ENCODE measurements around the gene TELO2. TPM values are rescaled to one million over a fixed set of nuclear protein-coding genes. Genes with fewer than 3 reads are reported as not detected.

TELO2 gene
- total RNA-seq: 26.0 TPM
- long read RNA-seq, transcript TELO2-201 (21 exons, 3,314 nt): major isoform, 44 of 149 reads
- long read RNA-seq, partial matches to known transcripts: 29 of 149 reads
- long read RNA-seq, other reads (novel, unspliced or antisense): 75 of 149 reads

DNA sequence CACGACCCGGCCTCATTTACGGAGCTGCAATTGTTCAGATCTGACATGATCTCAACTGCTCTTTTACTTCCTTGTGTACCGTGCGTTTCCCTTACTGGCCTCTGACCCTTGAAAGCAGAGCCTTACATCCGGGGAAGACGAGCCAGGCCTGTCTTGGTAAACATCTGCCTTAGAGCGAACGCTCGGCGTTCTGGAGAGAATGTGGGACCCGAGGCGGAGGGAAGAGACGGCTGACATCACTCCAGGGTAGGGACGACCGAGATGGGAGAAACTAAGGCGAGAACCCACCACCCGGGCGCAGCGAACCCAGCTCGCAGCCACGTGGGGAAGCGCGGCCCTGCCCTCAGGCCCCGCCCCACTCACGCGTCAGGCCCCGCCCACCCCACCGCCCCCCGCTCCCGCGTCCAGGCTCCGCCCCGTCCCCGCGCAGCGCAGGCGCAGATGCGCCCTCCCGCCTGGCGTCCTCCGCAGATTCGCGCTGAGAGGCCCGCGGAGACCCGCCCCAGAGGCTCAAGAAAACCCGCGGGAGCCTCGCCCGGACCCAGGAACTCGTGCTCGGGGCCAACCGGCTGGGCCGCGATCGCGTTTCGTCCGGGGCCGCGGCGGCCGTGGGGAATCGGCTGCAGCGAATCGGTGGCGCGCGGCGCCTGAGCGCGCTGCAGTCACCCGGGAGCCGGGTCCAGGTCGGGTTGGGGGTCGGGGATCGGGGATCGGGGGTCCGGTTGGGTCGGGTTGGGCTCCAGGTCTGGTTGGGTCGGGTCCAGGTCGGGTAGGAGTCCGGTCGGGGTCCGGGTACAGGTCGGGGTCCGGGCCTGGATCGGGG is at the start of gene TELO2:
TELO2 (plus strand) TSS at position 438 of the 823 bp plus-strand sequence. CDS start 922 bp downstream, outside the sequence.
- no peaks in the 10 kb centered on the region for H3K27me3 ChIP-seq
- TF ChIP-seq, protein P1, sequence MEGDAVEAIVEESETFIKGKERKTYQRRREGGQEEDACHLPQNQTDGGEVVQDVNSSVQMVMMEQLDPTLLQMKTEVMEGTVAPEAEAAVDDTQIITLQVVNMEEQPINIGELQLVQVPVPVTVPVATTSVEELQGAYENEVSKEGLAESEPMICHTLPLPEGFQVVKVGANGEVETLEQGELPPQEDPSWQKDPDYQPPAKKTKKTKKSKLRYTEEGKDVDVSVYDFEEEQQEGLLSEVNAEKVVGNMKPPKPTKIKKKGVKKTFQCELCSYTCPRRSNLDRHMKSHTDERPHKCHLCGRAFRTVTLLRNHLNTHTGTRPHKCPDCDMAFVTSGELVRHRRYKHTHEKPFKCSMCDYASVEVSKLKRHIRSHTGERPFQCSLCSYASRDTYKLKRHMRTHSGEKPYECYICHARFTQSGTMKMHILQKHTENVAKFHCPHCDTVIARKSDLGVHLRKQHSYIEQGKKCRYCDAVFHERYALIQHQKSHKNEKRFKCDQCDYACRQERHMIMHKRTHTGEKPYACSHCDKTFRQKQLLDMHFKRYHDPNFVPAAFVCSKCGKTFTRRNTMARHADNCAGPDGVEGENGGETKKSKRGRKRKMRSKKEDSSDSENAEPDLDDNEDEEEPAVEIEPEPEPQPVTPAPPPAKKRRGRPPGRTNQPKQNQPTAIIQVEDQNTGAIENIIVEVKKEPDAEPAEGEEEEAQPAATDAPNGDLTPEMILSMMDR (IDR thresholded peaks at IDR 0.05): no peak
- peak; percentile 92 for DNase-seq
- peak; percentile 95 for ATAC-seq
- H3K4me1 ChIP-seq: peaks cover 19% of the 10 kb centered on the region
- H3K36me3 ChIP-seq: peaks cover 9% of the 10 kb centered on the region
- H3K9me3 ChIP-seq: no peaks in the 10 kb centered on the region
- peak within 1 kb of the TSS; percentile 77 for H3K4me3 ChIP-seq
- intact Hi-C loops (cut with DNase I): loop anchor here (10.0 kb wide), 1 partner anchor 62 kb away; no protein-coding TSS in a partner anchor
- peak within 1 kb of the TSS; percentile 90 for H3K27ac ChIP-seq

DNA sequence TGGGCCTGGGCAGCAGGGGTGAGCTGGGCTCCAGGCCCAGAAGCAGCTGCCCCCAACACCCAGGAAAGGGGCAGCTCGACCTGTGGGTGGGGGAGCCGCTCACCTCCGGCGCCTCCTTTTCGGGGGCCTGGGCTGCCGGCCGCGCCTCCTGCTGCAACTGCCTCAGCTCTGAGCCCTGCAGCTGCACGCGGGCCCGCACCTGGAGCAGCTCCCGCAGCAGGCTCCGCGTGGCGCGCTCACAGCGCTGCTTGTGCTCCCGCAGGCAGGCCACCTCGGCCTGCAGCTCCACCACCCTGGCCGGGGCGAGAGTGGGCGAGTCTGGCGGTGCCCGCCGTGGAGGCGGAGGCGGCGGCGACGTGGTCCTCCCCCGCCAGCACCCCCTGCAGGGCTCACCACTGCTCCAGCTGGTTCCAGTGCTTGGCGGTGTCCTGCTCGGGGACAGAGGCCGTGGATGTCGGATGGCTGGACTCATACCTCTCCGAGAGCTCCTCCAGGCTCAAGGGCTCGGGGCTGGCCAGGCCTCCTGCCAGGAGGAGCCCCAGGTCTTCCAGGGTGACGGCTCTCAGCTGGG is 49.7 kb upstream of the TELO2 start:
- Histone ChIP-seq H3K4me1 (no peaks in the 10 kb centered on the region), H3K9me3 (no peaks in the 10 kb centered on the region), H3K27ac (no peak overlapping the region), H3K4me3 (no peak overlapping the region), H3K27me3 (no peaks in the 10 kb centered on the region), H3K36me3 (peaks cover 14% of the 10 kb centered on the region)
- DNase-seq (no peak), ATAC-seq (no peak)
- intact Hi-C loops (cut with DNase I): no loop called here
- TF ChIP-seq, protein P1 (IDR thresholded peaks at IDR 0.05): no peak

DNA sequence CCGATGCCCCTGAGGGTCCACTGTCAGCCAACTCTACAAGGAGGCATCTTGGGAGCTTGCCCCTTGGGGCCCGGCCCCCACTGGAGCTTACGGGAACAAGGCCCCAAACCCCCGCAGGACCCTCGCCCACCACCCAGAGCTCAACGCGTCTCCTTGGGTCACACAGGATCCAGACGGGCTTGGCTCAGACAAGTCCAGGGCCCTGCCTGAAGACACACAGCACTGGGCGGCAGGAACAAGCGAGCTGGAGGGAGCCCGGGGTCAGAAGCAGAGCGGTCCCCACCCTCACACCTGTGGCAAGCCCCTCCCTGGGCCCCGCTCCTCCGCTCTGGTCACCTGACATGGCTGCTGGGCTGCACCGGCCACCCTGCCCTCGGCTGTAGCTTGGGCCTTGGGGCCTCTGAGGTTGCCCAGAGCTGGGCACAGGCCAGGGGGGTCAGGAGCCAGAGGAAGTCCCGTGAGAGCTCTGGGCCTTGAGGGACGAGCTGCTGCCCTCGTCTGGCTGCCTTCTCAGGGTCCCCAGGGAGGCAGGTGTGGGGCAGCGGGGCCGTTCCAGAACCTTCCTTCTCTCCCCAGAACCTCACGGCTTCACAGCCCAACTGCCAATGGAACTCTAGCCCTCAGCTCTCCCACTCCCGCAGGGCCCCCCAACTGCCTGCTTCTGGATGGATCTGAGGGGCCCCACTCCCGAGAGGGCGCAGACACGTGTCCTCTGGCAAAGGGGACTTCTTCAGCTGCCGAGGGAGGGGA is 49.0 kb upstream of the TELO2 start, which contains the start of gene CCDC154:
CCDC154 (minus strand) TSS at position 577 of the 750 bp plus-strand sequence; CDS start at position 343, 234 bp downstream.
- intact Hi-C loops (cut with DNase I): no loop called here
- no peaks in the 10 kb centered on the region for H3K27me3 ChIP-seq
- no peaks in the 10 kb centered on the region for H3K4me1 ChIP-seq
- TF ChIP-seq, protein P1 (IDR thresholded peaks at IDR 0.05): no peak
- H3K36me3 ChIP-seq: peaks cover 15% of the 10 kb centered on the region
- ATAC-seq (no peak), DNase-seq (no peak)
- no peak within 1 kb of the TSS for H3K4me3 ChIP-seq
- H3K27ac ChIP-seq: no peak within 1 kb of the TSS
- no peaks in the 10 kb centered on the region for H3K9me3 ChIP-seq

DNA sequence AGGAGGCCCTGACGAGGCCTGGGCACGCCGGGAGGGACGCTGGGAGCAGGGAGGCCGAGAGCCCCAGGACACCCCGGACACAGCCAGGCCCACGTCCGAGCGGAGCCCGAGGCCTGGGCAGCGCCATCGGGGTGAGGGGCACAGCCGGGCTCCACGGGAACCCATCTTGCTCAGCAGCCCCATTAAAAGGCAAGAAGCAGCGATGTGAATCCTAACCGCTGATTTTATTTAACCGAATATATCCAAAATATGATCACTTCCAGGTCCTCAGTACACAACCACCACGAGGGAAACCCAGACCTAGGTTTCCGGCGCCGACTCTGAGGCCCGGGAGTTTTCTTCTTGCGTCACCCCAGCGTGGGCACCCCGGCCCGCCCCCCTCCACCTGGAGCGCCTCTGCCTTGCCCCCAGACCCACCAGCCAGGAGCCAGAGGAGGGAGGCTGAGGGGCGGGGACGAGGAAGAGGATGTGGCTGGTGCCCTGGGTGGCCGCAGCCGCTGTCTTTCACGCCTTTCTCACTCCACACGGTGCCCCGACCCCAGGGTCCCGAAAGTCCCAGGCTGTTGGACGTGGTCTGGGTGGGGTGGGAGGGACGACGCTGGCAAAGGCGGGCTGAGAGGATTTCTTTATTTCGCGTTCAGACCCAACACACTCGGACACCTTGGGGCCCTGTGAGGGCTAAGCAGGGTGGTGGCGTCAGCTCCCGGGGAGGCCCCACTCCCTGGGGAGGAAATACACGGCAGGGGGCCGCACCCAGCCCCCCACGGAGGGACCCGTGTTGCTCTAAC is 48.2 kb upstream of the TELO2 start:
- Histone ChIP-seq H3K4me1 (no peaks in the 10 kb centered on the region), H3K36me3 (peaks cover 22% of the 10 kb centered on the region), H3K4me3 (no peak overlapping the region), H3K9me3 (no peaks in the 10 kb centered on the region), H3K27me3 (no peaks in the 10 kb centered on the region), H3K27ac (no peak overlapping the region)
- ATAC-seq (no peak), DNase-seq (no peak)
- intact Hi-C loops (cut with DNase I): no loop called here
- TF ChIP-seq, protein P1 (IDR thresholded peaks at IDR 0.05): no peak
